Left renal pelvis (tissue), 4 donors: ENCODE data around the gene MBD3. TPM values are rescaled to one million over a fixed set of nuclear protein-coding genes. Genes with fewer than 3 reads are reported as not detected.
"Not testable (repeated sequence)": the region's sequence is repeated elsewhere in the genome, so short reads cannot be mapped to it uniquely, and the experiment has no call there.

Source experiments
- DNase-seq, 4 donors: peaks; one replicate each; pipeline ENCODE4 v3.0.0-alpha.2; 2013; ENCODE audit warnings: low read depth in 4 of 4, low spot score in 3 of 4
- polyA plus RNA-seq, 4 donors: library from polyadenylated mRNA; unstranded; fragments of 120-200 nt; gene quantifications; one replicate each; pipeline ENCODE4 v1.2.1, GENCODE V29; 2013; ENCODE audit not compliant: insufficient read length in 4 of 4

Gene MBD3
- polyA plus RNA-seq, 4 donors: 43.1 to 80.9 (median 44.9) TPM

- no peak for DNase-seq
These were observed 39.2 kb downstream of the MBD3 start for GRCh38 chr19:1553415-1553814.

GRCh38 chr19:1551068-1552040 is 41.3 kb downstream of the MBD3 start:
- no peak for DNase-seq

GRCh38 chr19:1549332-1549945 is 43.2 kb downstream of the MBD3 start:
- DNase-seq: no peak

- no peak for DNase-seq
These were observed 52.2 kb downstream of the MBD3 start for GRCh38 chr19:1540365-1540925.

- not testable (repeated sequence) for DNase-seq
These were observed 52.9 kb downstream of the MBD3 start for GRCh38 chr19:1539749-1540148.

- no peak for DNase-seq
These were observed 53.7 kb downstream of the MBD3 start for GRCh38 chr19:1538978-1539377.

- DNase-seq: not testable (repeated sequence)
These were observed 57.0 kb downstream of the MBD3 start for GRCh38 chr19:1535699-1536098.

GRCh38 chr19:1534972-1535371 is 57.7 kb downstream of the MBD3 start:
- DNase-seq: no peak

GRCh38 chr19:1533510-1534150 is 59.0 kb downstream of the MBD3 start:
- DNase-seq: no peak

- no peak for DNase-seq
These were observed 60.7 kb downstream of the MBD3 start for GRCh38 chr19:1532003-1532402.

GRCh38 chr19:1531587-1531986 is 61.1 kb downstream of the MBD3 start:
- DNase-seq: no peak

- not testable (repeated sequence) for DNase-seq
These were observed 61.8 kb downstream of the MBD3 start for GRCh38 chr19:1530856-1531255.

GRCh38 chr19:1529430-1529816 is 63.2 kb downstream of the MBD3 start:
- DNase-seq: no peak

- DNase-seq: no peak
These were observed 63.9 kb downstream of the MBD3 start for GRCh38 chr19:1528596-1529429.

GRCh38 chr19:1527650-1528309 is 64.9 kb downstream of the MBD3 start:
- DNase-seq: no peak

GRCh38 chr19:1526979-1527649 is 65.6 kb downstream of the MBD3 start:
- DNase-seq: no peak

GRCh38 chr19:1526066-1526778 is 66.4 kb downstream of the MBD3 start:
- DNase-seq: no peak

GRCh38 chr19:1525343-1525742 is 67.3 kb downstream of the MBD3 start:
- DNase-seq: no peak

GRCh38 chr19:1524972-1525325 is 67.7 kb downstream of the MBD3 start:
- no peak for DNase-seq
